ENCODE results near the gene SOX6.

GRCh38 chr11:16265022-16265421 is 91.3 kb downstream of the SOX6 start:
- TF ChIP-seq, protein P1, sequence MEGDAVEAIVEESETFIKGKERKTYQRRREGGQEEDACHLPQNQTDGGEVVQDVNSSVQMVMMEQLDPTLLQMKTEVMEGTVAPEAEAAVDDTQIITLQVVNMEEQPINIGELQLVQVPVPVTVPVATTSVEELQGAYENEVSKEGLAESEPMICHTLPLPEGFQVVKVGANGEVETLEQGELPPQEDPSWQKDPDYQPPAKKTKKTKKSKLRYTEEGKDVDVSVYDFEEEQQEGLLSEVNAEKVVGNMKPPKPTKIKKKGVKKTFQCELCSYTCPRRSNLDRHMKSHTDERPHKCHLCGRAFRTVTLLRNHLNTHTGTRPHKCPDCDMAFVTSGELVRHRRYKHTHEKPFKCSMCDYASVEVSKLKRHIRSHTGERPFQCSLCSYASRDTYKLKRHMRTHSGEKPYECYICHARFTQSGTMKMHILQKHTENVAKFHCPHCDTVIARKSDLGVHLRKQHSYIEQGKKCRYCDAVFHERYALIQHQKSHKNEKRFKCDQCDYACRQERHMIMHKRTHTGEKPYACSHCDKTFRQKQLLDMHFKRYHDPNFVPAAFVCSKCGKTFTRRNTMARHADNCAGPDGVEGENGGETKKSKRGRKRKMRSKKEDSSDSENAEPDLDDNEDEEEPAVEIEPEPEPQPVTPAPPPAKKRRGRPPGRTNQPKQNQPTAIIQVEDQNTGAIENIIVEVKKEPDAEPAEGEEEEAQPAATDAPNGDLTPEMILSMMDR (conservative IDR thresholded peaks at IDR 0.05 in 1 of 2, IDR thresholded peaks at IDR 0.05 in 1 of 2; ENCODE audit: low read depth in 1 of 2, low read length in 2 of 2) = no peak
- no peak for TF ChIP-seq EZH2 (IDR thresholded peaks at IDR 0.05; ENCODE audit: low read length, missing control alignments)

Measured in fibroblast of lung (primary cell).